MM.1S (cell line): Measurements from ENCODE around the gene RPS23.

Experiments used
- DNase-seq: peaks from one replicate; pipeline ENCODE4 v3.0.0-alpha.2; 2015
- H2AFZ ChIP-seq: fragments of 300-600 bp; sonication (generic); 2 replicates; pipeline ENCODE4 v1.6.0; 2016; ENCODE audit warnings: antibody characterized with exemption, low read length
- H3F3A ChIP-seq: fragments of 300-600 bp; sonication (generic); 2 replicates; pipeline ENCODE4 v1.6.1; 2016; ENCODE audit warnings: mild to moderate bottlenecking, antibody characterized with exemption, low read length, moderate library complexity, mixed read lengths; ENCODE audit not compliant: insufficient read depth
- H3K27ac ChIP-seq: fragments of 300-600 bp; sonication (generic); 2 replicates; pipeline ENCODE4 v1.5.1; 2016; ENCODE audit warnings: mild to moderate bottlenecking, low read length
- H3K27me3 ChIP-seq: fragments of 300-600 bp; sonication (generic); replicated peaks from 2 replicates; pipeline ENCODE4 v1.6.0; 2016; ENCODE audit warnings: low read length; ENCODE audit not compliant: insufficient read depth
- H3K36me3 ChIP-seq: fragments of 300-600 bp; sonication (generic); replicated peaks from 2 replicates; pipeline ENCODE4 v1.6.1; 2016; ENCODE audit warnings: mild to moderate bottlenecking, low read length, mixed read lengths; ENCODE audit not compliant: insufficient read depth
- H3K4me1 ChIP-seq: fragments of 300-600 bp; sonication (generic); 2 replicates; pipeline ENCODE4 v1.6.1; 2016; ENCODE audit warnings: low read length, mixed read lengths
- H3K4me2 ChIP-seq: fragments of 300-600 bp; sonication (generic); 2 replicates; pipeline ENCODE4 v1.6.0; 2016; ENCODE audit warnings: low read depth, low read length
- H3K4me3 ChIP-seq: fragments of 300-600 bp; sonication (generic); 2 replicates; pipeline ENCODE4 v1.5.1; 2016; ENCODE audit warnings: low read length, mixed read lengths
- H3K79me2 ChIP-seq: fragments of 300-600 bp; sonication (generic); 2 replicates; pipeline ENCODE4 v1.6.1; 2016; ENCODE audit warnings: mixed run types, low read length, mixed read lengths
- H3K9ac ChIP-seq: fragments of 300-600 bp; sonication (generic); 2 replicates; pipeline ENCODE4 v1.6.1; 2016; ENCODE audit warnings: low read length, mixed read lengths
- H3K9me2 ChIP-seq: fragments of 300-600 bp; sonication (generic); replicated peaks from 2 replicates; pipeline ENCODE4 v1.6.1; 2016; ENCODE audit warnings: mild to moderate bottlenecking, low read length, mixed read lengths; ENCODE audit not compliant: insufficient read depth
- H3K9me3 ChIP-seq: fragments of 300-600 bp; sonication (generic); replicated peaks from 2 replicates; pipeline ENCODE4 v1.6.1; 2016; ENCODE audit warnings: mild to moderate bottlenecking, low read length, mixed read lengths; ENCODE audit not compliant: insufficient read depth
- H4K20me1 ChIP-seq: fragments of 300-600 bp; sonication (generic); 2 replicates; pipeline ENCODE4 v1.6.1; 2016; ENCODE audit warnings: mild to moderate bottlenecking, low read length, moderate library complexity, mixed read lengths; ENCODE audit not compliant: insufficient read depth
- CTCF ChIP-seq: fragments of 300-600 bp; sonication (generic); IDR thresholded peaks from 2 replicates; pipeline ENCODE4 v1.5.1; 2016; ENCODE audit warnings: antibody characterized with exemption, low read length, mixed read lengths
- EZH2 ChIP-seq: fragments of 300-600 bp; sonication (generic); optimal IDR thresholded peaks from 2 replicates; pipeline ENCODE3; 2017; ENCODE audit warnings: low read depth, mild to moderate bottlenecking, antibody characterized with exemption, low read length, mixed read lengths
- EZH2phosphoT487 ChIP-seq: fragments of 300-600 bp; sonication (generic); IDR thresholded peaks from 2 replicates; pipeline ENCODE4 v1.6.1; 2018; ENCODE audit warnings: antibody characterized with exemption, low read length

The RPS23 gene

GRCh38 chr5:82319192-82319591 is 41.0 kb upstream of the RPS23 start:
- no peaks in the 10 kb centered on the region for H3K36me3 ChIP-seq
- TF ChIP-seq EZH2phosphoT487 (no peak), CTCF (no peak), EZH2 (no peak)
- H3K27me3 ChIP-seq, result no peaks in the 10 kb centered on the region
- H3K9me3 ChIP-seq, result no peaks in the 10 kb centered on the region
- no peak overlapping the region for H3K9ac ChIP-seq
- H3K9me2 ChIP-seq, result no peaks in the 10 kb centered on the region
- H4K20me1 ChIP-seq, result no peaks in the 10 kb centered on the region
- no peak overlapping the region for H3K4me2 ChIP-seq
- no peak overlapping the region for H2AFZ ChIP-seq
- no peak overlapping the region for H3K4me3 ChIP-seq
- no peak overlapping the region for H3K27ac ChIP-seq
- no peaks in the 10 kb centered on the region for H3K4me1 ChIP-seq
- no peak for DNase-seq
- H3F3A ChIP-seq, result no peaks in the 10 kb centered on the region
- H3K79me2 ChIP-seq, result no peaks in the 10 kb centered on the region

GRCh38 chr5:82314964-82315758 is 37.0 kb upstream of the RPS23 start:
- no peaks in the 10 kb centered on the region for H3K36me3 ChIP-seq
- no peak overlapping the region for H2AFZ ChIP-seq
- no peak overlapping the region for H3K27ac ChIP-seq
- no peaks in the 10 kb centered on the region for H3K9me3 ChIP-seq
- H3K9ac ChIP-seq, result no peak overlapping the region
- no peaks in the 10 kb centered on the region for H4K20me1 ChIP-seq
- H3K79me2 ChIP-seq, result no peaks in the 10 kb centered on the region
- DNase-seq, result no peak
- H3K9me2 ChIP-seq, result no peaks in the 10 kb centered on the region
- TF ChIP-seq EZH2phosphoT487, result no peak
- TF ChIP-seq CTCF, result no peak
- TF ChIP-seq EZH2, result no peak
- no peaks in the 10 kb centered on the region for H3K27me3 ChIP-seq
- H3F3A ChIP-seq, result no peaks in the 10 kb centered on the region
- no peaks in the 10 kb centered on the region for H3K4me1 ChIP-seq
- no peak overlapping the region for H3K4me3 ChIP-seq
- H3K4me2 ChIP-seq, result no peak overlapping the region

- no peaks in the 10 kb centered on the region for H3K36me3 ChIP-seq
- no peaks in the 10 kb centered on the region for H3F3A ChIP-seq
- no peaks in the 10 kb centered on the region for H4K20me1 ChIP-seq
- no peaks in the 10 kb centered on the region for H3K9me2 ChIP-seq
- no peak overlapping the region for H3K4me2 ChIP-seq
- H2AFZ ChIP-seq, result no peak overlapping the region
- H3K27ac ChIP-seq, result no peak overlapping the region
- H3K27me3 ChIP-seq, result no peaks in the 10 kb centered on the region
- H3K79me2 ChIP-seq, result no peaks in the 10 kb centered on the region
- H3K9me3 ChIP-seq, result no peaks in the 10 kb centered on the region
- DNase-seq, result no peak
- TF ChIP-seq EZH2phosphoT487, result no peak
- no peak for TF ChIP-seq CTCF
- TF ChIP-seq EZH2, result no peak
- no peak overlapping the region for H3K9ac ChIP-seq
- no peaks in the 10 kb centered on the region for H3K4me1 ChIP-seq
- no peak overlapping the region for H3K4me3 ChIP-seq
Measured at GRCh38 chr5:82313016-82313415, 34.9 kb upstream of the RPS23 start.
